ENCODE results near the gene CST4.
A peak's percentile ranks its signal among the peaks of the same experiment; 100 is the strongest.
"Not testable (repeated sequence)": the region's sequence is repeated elsewhere in the genome, so short reads cannot be mapped to it uniquely, and the experiment has no call there.

Gene CST4

GRCh38 chr20:23690581-23690980 lies 1.7 kb upstream of the CST4 start:
- DNase-seq (ENCODE audit: insufficient read length, low spot score) = no peak
- FAIRE-seq = no peak

GRCh38 chr20:23689399-23689690 lies 507 bp upstream of the CST4 start:
- FAIRE-seq (no peak), DNase-seq (ENCODE audit: insufficient read length, low spot score) (no peak)

- FAIRE-seq (no peak), DNase-seq (ENCODE audit: insufficient read length, low spot score) (no peak)
These were observed 852 bp downstream of the CST4 start for GRCh38 chr20:23687986-23688385.

GRCh38 chr20:23686046-23686750 lies 2.6 kb downstream of the CST4 start:
- DNase-seq (ENCODE audit: insufficient read length, low spot score) (no peak), FAIRE-seq (no peak)

GRCh38 chr20:23685529-23685896 lies 3.3 kb downstream of the CST4 start:
- FAIRE-seq; DNase-seq (ENCODE audit: insufficient read length, low spot score): not testable (repeated sequence)

- no peak for DNase-seq (ENCODE audit: insufficient read length, low spot score)
- no peak for FAIRE-seq
These were observed 4.6 kb downstream of the CST4 start for GRCh38 chr20:23684261-23684660.

- no peak for FAIRE-seq
These were observed 5.0 kb downstream of the CST4 start for GRCh38 chr20:23683807-23684206.

GRCh38 chr20:23683281-23683680 lies 5.6 kb downstream of the CST4 start:
- FAIRE-seq = no peak
- no peak for DNase-seq (ENCODE audit: insufficient read length, low spot score)

More at GRCh38 chr20:23683807-23684206, 5.0 kb downstream of the CST4 start:
- DNase-seq (ENCODE audit: insufficient read length, low spot score) = no peak

- no peak for FAIRE-seq
- DNase-seq (ENCODE audit: insufficient read length, low spot score) = no peak
These were observed 8.7 kb downstream of the CST4 start for GRCh38 chr20:23680146-23680545.

- DNase-seq (ENCODE audit: insufficient read length, low spot score) = no peak
- no peak for FAIRE-seq
These were observed 9.4 kb downstream of the CST4 start for GRCh38 chr20:23679133-23680092.

GRCh38 chr20:23673209-23673608 lies 15.6 kb downstream of the CST4 start:
- DNase-seq (ENCODE audit: insufficient read length, low spot score) (no peak), FAIRE-seq (no peak)

GRCh38 chr20:23672158-23672557 lies 16.7 kb downstream of the CST4 start:
- FAIRE-seq (no peak), DNase-seq (ENCODE audit: insufficient read length, low spot score) (no peak)

- DNase-seq (ENCODE audit: insufficient read length, low spot score) = no peak
- FAIRE-seq = no peak
These were observed 17.4 kb downstream of the CST4 start for GRCh38 chr20:23671479-23671878.

- no peak for DNase-seq (ENCODE audit: insufficient read length, low spot score)
- FAIRE-seq = no peak
These were observed 18.5 kb downstream of the CST4 start for GRCh38 chr20:23670361-23670760.

GRCh38 chr20:23669866-23670265 lies 19.0 kb downstream of the CST4 start:
- DNase-seq (ENCODE audit: insufficient read length, low spot score) = no peak
- no peak for FAIRE-seq

- FAIRE-seq (no peak), DNase-seq (ENCODE audit: insufficient read length, low spot score) (no peak)
These were observed 19.5 kb downstream of the CST4 start for GRCh38 chr20:23669327-23669726.

- FAIRE-seq (no peak), DNase-seq (ENCODE audit: insufficient read length, low spot score) (peak; percentile 26)
These were observed 20.3 kb downstream of the CST4 start for GRCh38 chr20:23668477-23668951.

GRCh38 chr20:23667666-23668065 lies 21.2 kb downstream of the CST4 start:
- FAIRE-seq (no peak), DNase-seq (ENCODE audit: insufficient read length, low spot score) (no peak)

GRCh38 chr20:23666698-23667097 lies 22.1 kb downstream of the CST4 start:
- FAIRE-seq (no peak), DNase-seq (ENCODE audit: insufficient read length, low spot score) (no peak)

- FAIRE-seq = no peak
These were observed 22.6 kb downstream of the CST4 start for GRCh38 chr20:23666189-23666588.

GRCh38 chr20:23664954-23665353 lies 23.9 kb downstream of the CST4 start:
- FAIRE-seq (no peak), DNase-seq (ENCODE audit: insufficient read length, low spot score) (no peak)

More at GRCh38 chr20:23666189-23666588, 22.6 kb downstream of the CST4 start:
- DNase-seq (ENCODE audit: insufficient read length, low spot score) = no peak

- not testable (repeated sequence) for FAIRE-seq; DNase-seq (ENCODE audit: insufficient read length, low spot score)
These were observed 24.8 kb downstream of the CST4 start for GRCh38 chr20:23664046-23664445.
